Smooth muscle cell (in vitro differentiated cells): Measurements from ENCODE around the gene LMAN2. TPM values are rescaled to one million over a fixed set of nuclear protein-coding genes. Genes with fewer than 3 reads are reported as not detected.
A peak's percentile ranks its signal among the peaks of the same experiment; 100 is the strongest.

Experiments used
- DNase-seq: peaks from one replicate; lab custom pipeline; 2025; ENCODE audit not compliant: unreplicated experiment; lab: John Stamatoyannopoulos, UW
- H2AFZ ChIP-seq: fragments of 200-600 bp; sonication (generic); 2 replicates; pipeline ENCODE4 v1.6.0; 2016; ENCODE audit warnings: antibody characterized with exemption, low read depth, mild to moderate bottlenecking
- H3F3A ChIP-seq: fragments of 200-600 bp; sonication (generic); 2 replicates; pipeline ENCODE4 v1.6.0; 2017; ENCODE audit warnings: antibody characterized with exemption, low read depth
- H3K27ac ChIP-seq: fragments of 200-600 bp; sonication (generic); 2 replicates; pipeline ENCODE4 v1.5.1; 2016; ENCODE audit warnings: low read depth, mild to moderate bottlenecking
- H3K27me3 ChIP-seq: fragments of 200-600 bp; sonication (generic); 2 replicates; pipeline ENCODE4 v1.6.1; 2016; ENCODE audit warnings: low read depth, mild to moderate bottlenecking
- H3K36me3 ChIP-seq: fragments of 200-600 bp; sonication (generic); 2 replicates; pipeline ENCODE4 v1.5.1; 2016; ENCODE audit warnings: low read depth
- H3K4me1 ChIP-seq: fragments of 200-600 bp; sonication (generic); 2 replicates; pipeline ENCODE4 v1.5.1; 2016; ENCODE audit warnings: low read depth
- H3K4me2 ChIP-seq: fragments of 200-600 bp; sonication (generic); 2 replicates; pipeline ENCODE4 v1.6.0; 2016; ENCODE audit warnings: mild to moderate bottlenecking
- H3K4me3 ChIP-seq: fragments of 200-600 bp; sonication (generic); 2 replicates; pipeline ENCODE4 v1.5.1; 2016; ENCODE audit warnings: mild to moderate bottlenecking
- H3K79me2 ChIP-seq: fragments of 200-600 bp; sonication (generic); 2 replicates; pipeline ENCODE4 v1.6.0; 2016; ENCODE audit warnings: low read depth, mild to moderate bottlenecking
- H3K9ac ChIP-seq: fragments of 200-600 bp; sonication (generic); 2 replicates; pipeline ENCODE4 v1.6.0; 2016; ENCODE audit warnings: low read depth
- H3K9me3 ChIP-seq: fragments of 200-600 bp; sonication (generic); replicated peaks from 2 replicates; pipeline ENCODE4 v1.5.1; 2016; ENCODE audit warnings: low read depth
- H4K20me1 ChIP-seq: fragments of 200-600 bp; sonication (generic); 2 replicates; pipeline ENCODE4 v1.6.0; 2016; ENCODE audit warnings: low read depth
- CTCF ChIP-seq: fragments of 200-600 bp; sonication (generic); IDR thresholded peaks from 2 replicates; pipeline ENCODE4 v1.5.1; 2017; ENCODE audit warnings: borderline replicate concordance, mild to moderate bottlenecking, antibody characterized with exemption; ENCODE audit not compliant: insufficient read depth, poor library complexity, severe bottlenecking
- WGBS: methylation state at CpG from one replicate; pipeline ENCODE4 v1.1.7; 2016; ENCODE audit warnings: low lambda C conversion rate; 5-methylcytosine and 5-hydroxymethylcytosine counted together
- polyA plus RNA-seq: library from polyadenylated mRNA; unstranded; fragments of >200 nt; fragmentation: Nextera tagmentation; extraction: Ambion mirVana; gene quantifications from 2 replicates; pipeline ENCODE4 v1.2.1, GENCODE V29; 2016
- total RNA-seq: library from RNA; depleted of rRNA; stranded (reverse); fragments of >200 nt; gene quantifications from 2 replicates; pipeline ENCODE4 v1.2.3, GENCODE V29; 2014

Gene LMAN2
- total and polyA plus RNA-seq, 2 experiments from 2014 or later: 241 to 253 TPM

GRCh38 chr5:177328545-177329231, 22.8 kb downstream of the LMAN2 start:
- H2AFZ ChIP-seq: no peak overlapping the region
- H3K27me3 ChIP-seq: no peaks in the 10 kb centered on the region
- H4K20me1 ChIP-seq: peaks cover 46% of the 10 kb centered on the region
- no peaks in the 10 kb centered on the region for H3F3A ChIP-seq
- 94% methylated on average over 19 of the region's 19 CpGs for WGBS
- H3K4me2 ChIP-seq: no peak overlapping the region
- H3K9ac ChIP-seq: no peak overlapping the region
- H3K4me1 ChIP-seq: no peaks in the 10 kb centered on the region
- H3K4me3 ChIP-seq: no peak overlapping the region
- no peak for DNase-seq
- no peaks in the 10 kb centered on the region for H3K9me3 ChIP-seq
- no peaks in the 10 kb centered on the region for H3K79me2 ChIP-seq
- no peak overlapping the region for H3K27ac ChIP-seq
- no peak for TF ChIP-seq CTCF
- H3K36me3 ChIP-seq: no peaks in the 10 kb centered on the region

- H3K27me3 ChIP-seq: no peaks in the 10 kb centered on the region
- TF ChIP-seq CTCF: no peak
- no peaks in the 10 kb centered on the region for H3K36me3 ChIP-seq
- no peaks in the 10 kb centered on the region for H3K9me3 ChIP-seq
- H3F3A ChIP-seq: no peaks in the 10 kb centered on the region
- no peak overlapping the region for H3K4me3 ChIP-seq
- no peak overlapping the region for H2AFZ ChIP-seq
- no peaks in the 10 kb centered on the region for H3K4me1 ChIP-seq
- DNase-seq: no peak
- H3K27ac ChIP-seq: peak overlapping the region; percentile 6
- no peaks in the 10 kb centered on the region for H3K79me2 ChIP-seq
- no peak overlapping the region for H3K9ac ChIP-seq
- WGBS: 87% methylated on average over 28 of the region's 28 CpGs
- no peak overlapping the region for H3K4me2 ChIP-seq
- peaks cover 50% of the 10 kb centered on the region for H4K20me1 ChIP-seq
Observed at GRCh38 chr5:177327539-177328522, 23.6 kb downstream of the LMAN2 start.

GRCh38 chr5:177325868-177326381, 25.5 kb downstream of the LMAN2 start:
- no peaks in the 10 kb centered on the region for H3K27me3 ChIP-seq
- H3K9me3 ChIP-seq: no peaks in the 10 kb centered on the region
- H2AFZ ChIP-seq: no peak overlapping the region
- no peak overlapping the region for H3K9ac ChIP-seq
- H3F3A ChIP-seq: no peaks in the 10 kb centered on the region
- H3K27ac ChIP-seq: no peak overlapping the region
- DNase-seq: no peak
- no peak for TF ChIP-seq CTCF
- H3K4me3 ChIP-seq: no peak overlapping the region
- no peaks in the 10 kb centered on the region for H3K4me1 ChIP-seq
- no peak overlapping the region for H3K4me2 ChIP-seq
- H3K36me3 ChIP-seq: no peaks in the 10 kb centered on the region
- 46% methylated on average over 1 of the region's 1 CpG for WGBS
- H4K20me1 ChIP-seq: peaks cover 41% of the 10 kb centered on the region
- no peaks in the 10 kb centered on the region for H3K79me2 ChIP-seq
